Activated CD4-positive, alpha-beta memory T cell treated with anti-CD3 and anti-CD28 coated beads for 36 hours (primary cell): Measurements from ENCODE around the gene CLIC5. TPM values are rescaled to one million over a fixed set of nuclear protein-coding genes. Genes with fewer than 3 reads are reported as not detected.
A peak's percentile ranks its signal among the peaks of the same experiment; 100 is the strongest.

Source experiments
- CTCF ChIA-PET: fragments of 350-600 bp; sonication (Branson Sonifier 250); formaldehyde crosslinking; loops from one replicate; lab custom pipeline; 2021; ENCODE audit warnings: antibody characterized with exemption, inconsistent platforms; lab: Charles Lee
- POLR2A ChIA-PET: fragments of 350-600 bp; sonication (Branson Sonifier 250); formaldehyde crosslinking; loops from one replicate; lab custom pipeline; 2021; ENCODE audit warnings: antibody characterized with exemption; lab: Charles Lee
- DNase-seq: peaks from one replicate; pipeline ENCODE4 v3.0.0-alpha.2; 2020
- H3K27ac Mint-ChIP-seq: one replicate; pipeline ENCODE4 v1.8.0; 2021; ENCODE audit warnings: mixed read lengths
- H3K27me3 Mint-ChIP-seq: one replicate; pipeline ENCODE4 v1.8.0; 2021; ENCODE audit warnings: mixed read lengths
- H3K36me3 Mint-ChIP-seq: one replicate; pipeline ENCODE4 v1.8.0; 2021; ENCODE audit warnings: mixed read lengths
- H3K4me1 Mint-ChIP-seq: one replicate; pipeline ENCODE4 v1.8.0; 2021; ENCODE audit warnings: low read depth, mixed read lengths
- H3K4me3 Mint-ChIP-seq: one replicate; pipeline ENCODE4 v1.8.0; 2021; ENCODE audit warnings: mild to moderate bottlenecking, mixed read lengths
- H3K9me3 Mint-ChIP-seq: one replicate; pipeline ENCODE4 v1.8.0; 2021; ENCODE audit warnings: mixed read lengths
- intact Hi-C: fragments of 100-400 bp; cut with micrococcal nuclease; formaldehyde crosslinking; loops from one replicate; pipeline ENCODE4 v1.15.1; 2023
- total RNA-seq, 2 experiments: library from RNA; stranded (reverse); gene quantifications; one replicate each; pipeline ENCODE4 v1.2.3, GENCODE V29; 2021

Gene CLIC5
- total RNA-seq, 2 experiments from 2014 or later, result 8.0 to 8.5 TPM

- no peak for DNase-seq
- POLR2A ChIA-PET, result interaction anchor here (1.0 kb wide), 1 partner anchor 250 kb away, joined by 3 read pairs; no protein-coding TSS in a partner anchor
- no peaks in the 10 kb centered on the region for H3K36me3 Mint-ChIP-seq
- H3K9me3 Mint-ChIP-seq, result no peaks in the 10 kb centered on the region
- intact Hi-C loops, result no loop called here
- no peak overlapping the region for H3K27ac Mint-ChIP-seq
- H3K27me3 Mint-ChIP-seq, result peaks cover 9% of the 10 kb centered on the region
- CTCF ChIA-PET, result interaction anchor here (1.2 to 1.5 kb wide), 2 partner anchors 8 to 38 kb away, joined by 5 to 6 read pairs; no protein-coding TSS in a partner anchor
- peaks cover 29% of the 10 kb centered on the region for H3K4me1 Mint-ChIP-seq
- no peak overlapping the region for H3K4me3 Mint-ChIP-seq
These were observed 36.3 kb upstream of the CLIC5 start for GRCh38 chr6:46051962-46052361.

- Mint-ChIP-seq H3K9me3 (no peaks in the 10 kb centered on the region), H3K27me3 (peaks cover 5% of the 10 kb centered on the region)
- intact Hi-C loops, result no loop called here
These were observed 35.3 kb upstream of the CLIC5 start for GRCh38 chr6:46050845-46051405.

GRCh38 chr6:46048646-46049297 lies 33.1 kb upstream of the CLIC5 start:
- H3K36me3 Mint-ChIP-seq, result no peaks in the 10 kb centered on the region
- no peak overlapping the region for H3K4me3 Mint-ChIP-seq
- H3K9me3 Mint-ChIP-seq, result no peaks in the 10 kb centered on the region
- H3K27me3 Mint-ChIP-seq, result peaks cover 1% of the 10 kb centered on the region
- DNase-seq, result no peak
- ChIA-PET POLR2A (no interaction called here), CTCF (interaction anchor here (0.7 to 1.7 kb wide), 2 partner anchors 41 to 1588 kb away, joined by 3 to 6 read pairs; no protein-coding TSS in a partner anchor)
- intact Hi-C loops, result loop anchor here (10.0 kb wide), 1 partner anchor 76 kb away; the partner anchor contains the start of gene ENPP4
- H3K4me1 Mint-ChIP-seq, result peaks cover 37% of the 10 kb centered on the region
- H3K27ac Mint-ChIP-seq, result no peak overlapping the region

More at GRCh38 chr6:46050845-46051405, 35.3 kb upstream of the CLIC5 start:
- ChIA-PET POLR2A (interaction anchor here (1.1 kb wide), 1 partner anchor 172 kb away, joined by 3 read pairs; no protein-coding TSS in a partner anchor), CTCF (no interaction called here)
- Mint-ChIP-seq H3K4me3 (no peak overlapping the region), H3K4me1 (peaks cover 33% of the 10 kb centered on the region), H3K36me3 (no peaks in the 10 kb centered on the region), H3K27ac (no peak overlapping the region)
- no peak for DNase-seq

GRCh38 chr6:46046558-46047174 lies 31.0 kb upstream of the CLIC5 start:
- no peak for DNase-seq
- peaks cover 22% of the 10 kb centered on the region for H3K4me1 Mint-ChIP-seq
- ChIA-PET POLR2A (no interaction called here), CTCF (no interaction called here)
- intact Hi-C loops, result loop anchor here (10.0 kb wide), 1 partner anchor 78 kb away; the partner anchor contains the start of gene ENPP4
- no peaks in the 10 kb centered on the region for H3K9me3 Mint-ChIP-seq
- peaks cover 1% of the 10 kb centered on the region for H3K27me3 Mint-ChIP-seq
- H3K27ac Mint-ChIP-seq, result no peak overlapping the region
- no peak overlapping the region for H3K4me3 Mint-ChIP-seq
- no peaks in the 10 kb centered on the region for H3K36me3 Mint-ChIP-seq

- H3K36me3 Mint-ChIP-seq, result no peaks in the 10 kb centered on the region
- peaks cover 1% of the 10 kb centered on the region for H3K27me3 Mint-ChIP-seq
- H3K4me3 Mint-ChIP-seq, result no peak overlapping the region
- no peak overlapping the region for H3K27ac Mint-ChIP-seq
- POLR2A ChIA-PET, result no interaction called here
- CTCF ChIA-PET, result interaction anchor here (0.8 to 1.7 kb wide), 5 partner anchors 10 to 365 kb away, joined by 3 to 7 read pairs (median 4); no protein-coding TSS in a partner anchor
- peak; percentile 52 for DNase-seq
- H3K9me3 Mint-ChIP-seq, result no peaks in the 10 kb centered on the region
- intact Hi-C loops, result loop anchor here (1.0 to 10.0 kb wide), 3 partner anchors 8 to 80 kb away; partner anchors contain the start of gene ENPP4
- H3K4me1 Mint-ChIP-seq, result peaks cover 13% of the 10 kb centered on the region
These were observed 29.4 kb upstream of the CLIC5 start for GRCh38 chr6:46044881-46045617.

- Mint-ChIP-seq H3K9me3 (no peaks in the 10 kb centered on the region), H3K4me3 (no peak overlapping the region), H3K27me3 (peaks cover 1% of the 10 kb centered on the region), H3K36me3 (no peaks in the 10 kb centered on the region), H3K4me1 (peaks cover 13% of the 10 kb centered on the region), H3K27ac (no peak overlapping the region)
- POLR2A ChIA-PET, result no interaction called here
- peak; percentile 23 for DNase-seq
- intact Hi-C loops, result loop anchor here (1.0 to 10.0 kb wide), 2 partner anchors 48 to 82 kb away; partner anchors contain the start of gene ENPP4
- CTCF ChIA-PET, result interaction anchor here (0.6 to 4.9 kb wide), 6 partner anchors 8 to 368 kb away, joined by 3 to 19 read pairs (median 4); no protein-coding TSS in a partner anchor
These were observed 26.8 kb upstream of the CLIC5 start for GRCh38 chr6:46042355-46042999.

- intact Hi-C loops, result loop anchor here (10.0 kb wide), 1 partner anchor 85 kb away; the partner anchor contains the start of gene ENPP4
- Mint-ChIP-seq H3K9me3 (no peaks in the 10 kb centered on the region), H3K36me3 (no peaks in the 10 kb centered on the region), H3K27me3 (no peaks in the 10 kb centered on the region), H3K4me3 (no peak overlapping the region), H3K27ac (no peak overlapping the region), H3K4me1 (peaks cover 5% of the 10 kb centered on the region)
- POLR2A ChIA-PET, result no interaction called here
- CTCF ChIA-PET, result interaction anchor here (1.7 to 4.9 kb wide), 3 partner anchors 50 to 370 kb away, joined by 7 to 19 read pairs (median 10); no protein-coding TSS in a partner anchor
- no peak for DNase-seq
These were observed 24.6 kb upstream of the CLIC5 start for GRCh38 chr6:46040288-46040687.

GRCh38 chr6:46039646-46040045 lies 24.0 kb upstream of the CLIC5 start:
- Mint-ChIP-seq H3K4me3 (no peak overlapping the region), H3K36me3 (no peaks in the 10 kb centered on the region), H3K4me1 (peaks cover 2% of the 10 kb centered on the region), H3K9me3 (no peaks in the 10 kb centered on the region), H3K27me3 (no peaks in the 10 kb centered on the region), H3K27ac (no peak overlapping the region)
- ChIA-PET POLR2A (no interaction called here), CTCF (interaction anchor here (2.8 to 4.9 kb wide), 2 partner anchors 51 to 109 kb away, joined by 10 to 19 read pairs; no protein-coding TSS in a partner anchor)
- intact Hi-C loops, result loop anchor here (10.0 kb wide), 1 partner anchor 85 kb away; the partner anchor contains the start of gene ENPP4
- DNase-seq, result no peak

GRCh38 chr6:46036911-46037310 lies 21.3 kb upstream of the CLIC5 start:
- no peaks in the 10 kb centered on the region for H3K4me1 Mint-ChIP-seq
- intact Hi-C loops, result no loop called here
- DNase-seq, result no peak
- no peak overlapping the region for H3K4me3 Mint-ChIP-seq
- CTCF ChIA-PET, result interaction anchor here (1.5 kb wide), 1 partner anchor 106 kb away, joined by 3 read pairs; no protein-coding TSS in a partner anchor
- no peaks in the 10 kb centered on the region for H3K36me3 Mint-ChIP-seq
- H3K27ac Mint-ChIP-seq, result no peak overlapping the region
- POLR2A ChIA-PET, result no interaction called here
- H3K27me3 Mint-ChIP-seq, result no peaks in the 10 kb centered on the region
- H3K9me3 Mint-ChIP-seq, result no peaks in the 10 kb centered on the region

GRCh38 chr6:46035242-46035641 lies 19.6 kb upstream of the CLIC5 start:
- H3K27me3 Mint-ChIP-seq, result no peaks in the 10 kb centered on the region
- no peaks in the 10 kb centered on the region for H3K36me3 Mint-ChIP-seq
- H3K4me1 Mint-ChIP-seq, result no peaks in the 10 kb centered on the region
- ChIA-PET POLR2A (no interaction called here), CTCF (interaction anchor here (1.0 kb wide), 1 partner anchor 9 kb away, joined by 4 read pairs; no protein-coding TSS in a partner anchor)
- no peak overlapping the region for H3K27ac Mint-ChIP-seq
- H3K4me3 Mint-ChIP-seq, result no peak overlapping the region
- intact Hi-C loops, result no loop called here
- DNase-seq, result no peak
- no peaks in the 10 kb centered on the region for H3K9me3 Mint-ChIP-seq
